ENCODE measurements around the gene EZH2.

GRCh38 chr7:148927123-148928045, 43.3 kb upstream of the EZH2 start:
- TF ChIP-seq CTCF (conservative IDR thresholded peaks at IDR 0.05; ENCODE audit: low read depth, low read length) (no peak), RAD21 (IDR thresholded peaks at IDR 0.05; ENCODE audit: low read length) (no peak), MAFK (IDR thresholded peaks at IDR 0.05; ENCODE audit: low read depth, low read length) (no peak), CEBPB (IDR thresholded peaks at IDR 0.05; ENCODE audit: low read depth, low read length) (no peak), POLR2A (IDR thresholded peaks at IDR 0.05; ENCODE audit: low read depth, low read length) (no peak), SMC3 (IDR thresholded peaks at IDR 0.05; ENCODE audit: low read depth, low read length) (no peak), BHLHE40 (IDR thresholded peaks at IDR 0.05; ENCODE audit: low read depth, low read length) (no peak), MAZ (IDR thresholded peaks at IDR 0.05; ENCODE audit: borderline replicate concordance, low read depth, low read length) (no peak)
